HEK293T (cell line): ENCODE data around the gene SLC15A1.

Source experiments
- CTCF ChIA-PET: fragments of 350-600 bp; formaldehyde crosslinking; extraction: SDS; loops from one replicate; lab custom pipeline; 2021; ENCODE audit warnings: antibody characterized with exemption, inconsistent platforms; lab: Yijun Ruan, JAX
- POLR2A ChIA-PET: fragments of 350-600 bp; formaldehyde crosslinking; extraction: SDS; loops from one replicate; lab custom pipeline; 2020; ENCODE audit warnings: antibody characterized with exemption, inconsistent platforms; lab: Yijun Ruan, JAX
- DNase-seq: peaks from one replicate; pipeline ENCODE4 v3.0.0; 2012; ENCODE audit warnings: mixed read lengths; ENCODE audit errors: extremely low spot score
- ARNT ChIP-seq: fragments of 450-650 bp; IDR thresholded peaks from 2 replicates; pipeline ENCODE4 v1.6.1; 2017; ENCODE audit warnings: mild to moderate bottlenecking
- BHLHE40 ChIP-seq: fragments of 450-650 bp; IDR thresholded peaks from 2 replicates; pipeline ENCODE4 v1.6.1; 2016; ENCODE audit warnings: mild to moderate bottlenecking, moderate library complexity, borderline replicate concordance
- CTBP1 ChIP-seq: fragments of 450-650 bp; IDR thresholded peaks from 2 replicates; pipeline ENCODE4 v1.6.1; 2016; ENCODE audit warnings: borderline replicate concordance
- ELF4 ChIP-seq: fragments of 450-650 bp; IDR thresholded peaks from 2 replicates; pipeline ENCODE4 v1.6.1; 2017; ENCODE audit warnings: antibody characterized with exemption
- FOXA1 ChIP-seq: fragments of 450-650 bp; IDR thresholded peaks from 2 replicates; pipeline ENCODE4 v1.6.1; 2016; ENCODE audit warnings: mild to moderate bottlenecking
- FOXK2 ChIP-seq: fragments of 450-650 bp; IDR thresholded peaks from 2 replicates; pipeline ENCODE4 v1.6.1; 2016; ENCODE audit warnings: mild to moderate bottlenecking
- FOXM1 ChIP-seq: fragments of 450-650 bp; IDR thresholded peaks from 2 replicates; pipeline ENCODE4 v1.6.1; 2017; ENCODE audit warnings: mild to moderate bottlenecking, borderline replicate concordance
- HDGF ChIP-seq: fragments of 450-650 bp; IDR thresholded peaks from 2 replicates; pipeline ENCODE4 v1.6.1; 2017; ENCODE audit warnings: antibody characterized with exemption, borderline replicate concordance
- L3MBTL2 ChIP-seq: fragments of 450-650 bp; conservative IDR thresholded peaks from 2 replicates; pipeline ENCODE4 v1.6.1; 2016; ENCODE audit warnings: mild to moderate bottlenecking
- LEF1 ChIP-seq: fragments of 450-650 bp; IDR thresholded peaks from 2 replicates; pipeline ENCODE4 v1.6.1; 2017; ENCODE audit warnings: mild to moderate bottlenecking, borderline replicate concordance
- NFRKB ChIP-seq: fragments of 450-650 bp; IDR thresholded peaks from 2 replicates; pipeline ENCODE4 v1.6.1; 2016; ENCODE audit warnings: mild to moderate bottlenecking, moderate library complexity
- PKNOX1 ChIP-seq: fragments of 450-650 bp; IDR thresholded peaks from 2 replicates; pipeline ENCODE4 v1.6.1; 2016
- SP1 ChIP-seq: fragments of 450-650 bp; IDR thresholded peaks from 2 replicates; pipeline ENCODE4 v1.6.1; 2017
- SUZ12 ChIP-seq: fragments of 450-650 bp; IDR thresholded peaks from 2 replicates; pipeline ENCODE4 v1.6.1; 2016; ENCODE audit warnings: mild to moderate bottlenecking
- TARDBP ChIP-seq: fragments of 450-650 bp; IDR thresholded peaks from 2 replicates; pipeline ENCODE4 v1.6.1; 2016
- ZNF384 ChIP-seq: fragments of 450-650 bp; IDR thresholded peaks from 2 replicates; pipeline ENCODE4 v1.6.1; 2016

The SLC15A1 gene

GRCh38 chr13:98690348-98691022, 62.0 kb downstream of the SLC15A1 start:
- DNase-seq: no peak
- ChIA-PET CTCF (no interaction called here), POLR2A (no interaction called here)
- TF ChIP-seq LEF1 (no peak), ZNF384 (no peak), PKNOX1 (no peak), TARDBP (no peak), BHLHE40 (no peak), ELF4 (no peak)

GRCh38 chr13:98689347-98689968, 63.0 kb downstream of the SLC15A1 start:
- ChIA-PET POLR2A (no interaction called here), CTCF (no interaction called here)
- TF ChIP-seq ELF4 (no peak), PKNOX1 (no peak), ARNT (no peak), SUZ12 (no peak), TARDBP (no peak), NFRKB (no peak), ZNF384 (no peak), SP1 (no peak), FOXM1 (no peak), FOXK2 (no peak)
- DNase-seq: no peak

- POLR2A ChIA-PET: no interaction called here
- no peak for DNase-seq
These were observed 64.1 kb downstream of the SLC15A1 start for GRCh38 chr13:98688373-98688772.

GRCh38 chr13:98687319-98687718, 65.2 kb downstream of the SLC15A1 start:
- no peak for DNase-seq
- POLR2A ChIA-PET: no interaction called here
- TF ChIP-seq HDGF (no peak), ARNT (no peak), SUZ12 (no peak), NFRKB (no peak), FOXM1 (no peak), BHLHE40 (no peak), FOXA1 (no peak), PKNOX1 (no peak), CTBP1 (no peak), LEF1 (no peak), FOXK2 (no peak), TARDBP (no peak), ZNF384 (no peak), L3MBTL2 (no peak), ELF4 (no peak)
- CTCF ChIA-PET: no interaction called here

More at GRCh38 chr13:98688373-98688772, 64.1 kb downstream of the SLC15A1 start:
- no peak for TF ChIP-seq FOXK2
- no peak for TF ChIP-seq L3MBTL2
- no peak for TF ChIP-seq SP1
- no peak for TF ChIP-seq SUZ12
- no peak for TF ChIP-seq BHLHE40
- TF ChIP-seq ZNF384: no peak
- no peak for TF ChIP-seq TARDBP
- no peak for TF ChIP-seq PKNOX1
- no peak for TF ChIP-seq FOXA1
- no peak for TF ChIP-seq ELF4
- TF ChIP-seq HDGF: no peak
- TF ChIP-seq ARNT: no peak
- TF ChIP-seq NFRKB: no peak
- no peak for TF ChIP-seq FOXM1
- no peak for TF ChIP-seq LEF1
- TF ChIP-seq CTBP1: no peak
- CTCF ChIA-PET: no interaction called here

GRCh38 chr13:98686270-98686669, 66.2 kb downstream of the SLC15A1 start:
- POLR2A ChIA-PET: no interaction called here
- TF ChIP-seq CTBP1: no peak
- DNase-seq: no peak
- CTCF ChIA-PET: interaction anchor here (1.1 kb wide), 1 partner anchor 220 kb away, joined by 3 read pairs; no protein-coding TSS in a partner anchor

GRCh38 chr13:98685146-98685545, 67.3 kb downstream of the SLC15A1 start:
- no peak for TF ChIP-seq FOXM1
- no peak for TF ChIP-seq SUZ12
- no peak for TF ChIP-seq LEF1
- no peak for TF ChIP-seq FOXK2
- TF ChIP-seq TARDBP: no peak
- no peak for TF ChIP-seq SP1
- TF ChIP-seq FOXA1: no peak
- TF ChIP-seq L3MBTL2: no peak
- TF ChIP-seq ARNT: no peak
- no peak for TF ChIP-seq ZNF384
- no peak for TF ChIP-seq PKNOX1
- no peak for TF ChIP-seq BHLHE40
- no peak for TF ChIP-seq CTBP1
- no peak for TF ChIP-seq NFRKB
- TF ChIP-seq HDGF: no peak
- TF ChIP-seq ELF4: no peak
- ChIA-PET POLR2A (interaction anchor here (0.6 kb wide), 1 partner anchor 93 kb away, joined by 3 read pairs; no protein-coding TSS in a partner anchor), CTCF (no interaction called here)
- no peak for DNase-seq
